H1 (cell line): ENCODE measurements around the gene SERPINB6. TPM values are rescaled to one million over a fixed set of nuclear protein-coding genes. Genes with fewer than 3 reads are reported as not detected.
A peak's percentile ranks its signal among the peaks of the same experiment; 100 is the strongest.

Source experiments
- CTCF ChIA-PET: fragments of 300-600 bp; sonication (Branson Sonifier 250); formaldehyde crosslinking; loops from one replicate; lab custom pipeline; 2021; ENCODE audit not compliant: partially characterized antibody; lab: Charles Lee
- POLR2A ChIA-PET: fragments of 300-600 bp; sonication (Branson Sonifier 250); formaldehyde crosslinking; loops from one replicate; lab custom pipeline; 2021; ENCODE audit warnings: inconsistent platforms; ENCODE audit not compliant: partially characterized antibody; lab: Charles Lee
- DNase-seq, 2 experiments: peaks; one replicate each; pipeline versions ENCODE4 v3.0.0 to v3.0.0-alpha.2; 2010 to 2022; ENCODE audit warnings: low spot score in 2 of 2, low read depth in 1 of 2, mixed read lengths in 1 of 2
- FAIRE-seq: peaks from 2 replicates; lab custom pipeline; 2011; peaks lifted over from hg19 to GRCh38; lab: Jason Lieb, UNC
- H2AFZ ChIP-seq: 2 replicates; pipeline ENCODE4 v1.8.1; 2012; ENCODE audit warnings: low read length, inconsistent platforms
- H2AK5ac ChIP-seq: 2 replicates; pipeline ENCODE4 v1.6.1; 2013; ENCODE audit warnings: low read depth, low read length
- H2BK120ac ChIP-seq: replicated peaks from 2 replicates; pipeline ENCODE3; 2013; ENCODE audit warnings: low read depth, low read length, inconsistent platforms
- H2BK12ac ChIP-seq: 2 replicates; pipeline ENCODE4 v1.6.1; 2013; ENCODE audit warnings: low read depth, low read length
- H2BK15ac ChIP-seq: 2 replicates; pipeline ENCODE4 v1.6.1; 2013; ENCODE audit warnings: low read length
- H2BK20ac ChIP-seq: 2 replicates; pipeline ENCODE4 v1.6.1; 2013; ENCODE audit warnings: low read length
- H2BK5ac ChIP-seq: 2 replicates; pipeline ENCODE4 v1.6.1; 2013; ENCODE audit warnings: low read depth, low read length
- H3K14ac ChIP-seq: 2 replicates; pipeline ENCODE4 v1.6.1; 2013; ENCODE audit warnings: inconsistent platforms; ENCODE audit not compliant: insufficient read length
- H3K18ac ChIP-seq: 2 replicates; pipeline ENCODE4 v1.6.1; 2013; ENCODE audit warnings: low read length; ENCODE audit errors: extremely low read depth
- H3K23ac ChIP-seq: 2 replicates; pipeline ENCODE4 v1.6.1; 2013; ENCODE audit warnings: inconsistent platforms; ENCODE audit not compliant: insufficient read length
- H3K23me2 ChIP-seq: 2 replicates; pipeline ENCODE4 v1.6.1; 2013; ENCODE audit warnings: low read depth, low read length
- H3K27ac ChIP-seq: 2 replicates; pipeline ENCODE4 v1.6.1; 2011; ENCODE audit warnings: low read depth, low read length, inconsistent platforms
- H3K27me3 ChIP-seq, 4 experiments: replicated peaks in 1 of 4; 1 replicate in 1 of 4; 2 replicates in 3 of 4; pipeline versions ENCODE4 v1.6.1 to v1.8.1; 2011 to 2013; ENCODE audit warnings: low read length in 3 of 4, mild to moderate bottlenecking in 3 of 4, inconsistent platforms in 2 of 4, mixed read lengths in 2 of 4, moderate library complexity in 1 of 4; ENCODE audit not compliant: control insufficient read depth in 3 of 4, insufficient read depth in 3 of 4; ENCODE audit errors: extremely low read depth in 1 of 4
- H3K36me3 ChIP-seq, 4 experiments: 2 replicates each; pipeline versions ENCODE4 v1.6.1 to v1.8.1; 2011 to 2013; ENCODE audit warnings: mild to moderate bottlenecking in 4 of 4, low read length in 3 of 4, moderate library complexity in 2 of 4, control low read depth in 1 of 4, inconsistent platforms in 1 of 4; ENCODE audit not compliant: insufficient read depth in 4 of 4, control insufficient read depth in 2 of 4
- H3K4ac ChIP-seq: replicated peaks from 2 replicates; pipeline ENCODE3; 2013; ENCODE audit warnings: low read length, low read depth, mixed read lengths, inconsistent platforms; ENCODE audit not compliant: insufficient read length
- H3K4me1 ChIP-seq, 4 experiments: replicated peaks in 1 of 4; 1 replicate in 1 of 4; 2 replicates in 3 of 4; pipeline versions ENCODE4 v1.6.1 to v1.8.1; 2011 to 2013; ENCODE audit warnings: low read length in 3 of 4, inconsistent platforms in 2 of 4, mixed read lengths in 1 of 4; ENCODE audit not compliant: insufficient read depth in 4 of 4, control insufficient read depth in 3 of 4
- H3K4me2 ChIP-seq, 2 experiments: 2 replicates each; pipeline versions ENCODE4 v1.6.1 to v1.8.1; 2011 to 2013; ENCODE audit warnings: low read depth in 2 of 2, low read length in 2 of 2, control low read depth in 1 of 2, inconsistent platforms in 1 of 2, mild to moderate bottlenecking in 1 of 2; ENCODE audit not compliant: insufficient read depth in 1 of 2
- H3K4me3 ChIP-seq, 4 experiments: fragments of 200-600, 300-600 bp in 1 of 4; sonication (generic), shearing (Covaris generic), sonication (Bioruptor Twin) in 1 of 4; 2 replicates each; pipeline versions ENCODE4 v1.5.1 to v1.8.1; 2011 to 2016; ENCODE audit warnings: low read length in 4 of 4, low read depth in 3 of 4, control low read depth in 2 of 4, inconsistent platforms in 2 of 4, mild to moderate bottlenecking in 2 of 4, mixed read lengths in 1 of 4, moderate library complexity in 1 of 4; ENCODE audit not compliant: insufficient read depth in 2 of 4; ENCODE audit errors: extremely low read depth in 1 of 4
- H3K56ac ChIP-seq: replicated peaks from 2 replicates; pipeline ENCODE3; 2013; ENCODE audit warnings: low read depth, mild to moderate bottlenecking, mixed read lengths, low read length, inconsistent platforms; ENCODE audit not compliant: insufficient read length
- H3K79me1 ChIP-seq: 2 replicates; pipeline ENCODE4 v1.6.1; 2013; ENCODE audit warnings: low read depth, low read length, control low read depth
- H3K79me2 ChIP-seq, 2 experiments: 2 replicates each; pipeline versions ENCODE4 v1.6.1 to v1.8.1; 2012 to 2013; ENCODE audit warnings: low read length in 2 of 2, mild to moderate bottlenecking in 2 of 2, inconsistent platforms in 1 of 2; ENCODE audit not compliant: insufficient read depth in 2 of 2, control insufficient read depth in 1 of 2
- H3K9ac ChIP-seq, 4 experiments: replicated peaks in 1 of 4; 1 replicate in 1 of 4; 2 replicates in 3 of 4; pipeline versions ENCODE4 v1.6.1 to v1.8.1; 2011 to 2013; ENCODE audit warnings: low read depth in 3 of 4, low read length in 3 of 4, control low read depth in 2 of 4, mild to moderate bottlenecking in 2 of 4, moderate library complexity in 2 of 4, inconsistent platforms in 1 of 4; ENCODE audit errors: extremely low read depth in 1 of 4
- H3K9me3 ChIP-seq, 2 experiments: 2 replicates each; pipeline versions ENCODE4 v1.6.1 to v1.8.1; 2012 to 2013; ENCODE audit warnings: mild to moderate bottlenecking in 2 of 2, moderate library complexity in 2 of 2, control low read depth in 1 of 2, inconsistent platforms in 1 of 2, low read depth in 1 of 2, low read length in 1 of 2, mixed read lengths in 1 of 2; ENCODE audit not compliant: insufficient read depth in 2 of 2
- H4K20me1 ChIP-seq, 2 experiments: replicated peaks in 1 of 2; 2 replicates each; pipeline versions ENCODE3 to v1.8.1; 2011 to 2013; ENCODE audit warnings: inconsistent platforms in 2 of 2, low read length in 2 of 2, mild to moderate bottlenecking in 1 of 2; ENCODE audit not compliant: insufficient read depth in 2 of 2, control insufficient read depth in 1 of 2
- H4K5ac ChIP-seq: 2 replicates; pipeline ENCODE4 v1.6.1; 2013; ENCODE audit warnings: low read length, low read depth, mixed read lengths, inconsistent platforms; ENCODE audit not compliant: insufficient read length
- H4K8ac ChIP-seq: 2 replicates; pipeline ENCODE4 v1.8.0; 2013; ENCODE audit warnings: mild to moderate bottlenecking, moderate library complexity, low read length, inconsistent platforms; ENCODE audit not compliant: insufficient read depth; ENCODE audit errors: extremely low read depth
- H4K91ac ChIP-seq: replicated peaks from 2 replicates; pipeline ENCODE3; 2013; ENCODE audit warnings: low read length, mixed read lengths, inconsistent platforms; ENCODE audit not compliant: insufficient read length
- SP2 ChIP-seq: IDR thresholded peaks from 2 replicates; pipeline ENCODE4 v1.6.1; 2012; ENCODE audit warnings: mild to moderate bottlenecking, low read length, inconsistent platforms
- WGBS, 2 experiments: shearing (Covaris generic) in 1 of 2; methylation state at CpG; one replicate each; pipeline versions ENCODE4 v1.1.6 to v1.1.7; 2013 to 2015; ENCODE audit warnings: low lambda C conversion rate in 2 of 2, mixed read lengths in 2 of 2, inconsistent platforms in 1 of 2, low coverage in 1 of 2, missing lambda C conversion rate in 1 of 2; ENCODE audit not compliant: insufficient replicate concordance in 2 of 2, insufficient coverage in 1 of 2, insufficient read length in 1 of 2; ENCODE audit errors: extremely low coverage in 1 of 2, missing lambda C conversion rate in 1 of 2; 5-methylcytosine and 5-hydroxymethylcytosine counted together
- polyA plus RNA-seq, 7 experiments: library from polyadenylated mRNA; depleted of rRNA in 3 of 7; stranded (reverse) in 5 of 7; unstranded in 2 of 7; fragments of >200 nt in 5 of 7; fragments of 200-250 nt in 2 of 7; gene quantifications; 1 replicate in 5 of 7; 2 replicates in 1 of 7; 4 replicates in 1 of 7; pipeline versions ENCODE4 v1.2.1 to v1.2.3, GENCODE V29; 2011 to 2013; ENCODE audit warnings: missing spikeins in 2 of 7, mixed read lengths in 2 of 7
- total RNA-seq: library from RNA; stranded (reverse); fragmentation: NEBNext Ultra II Directional; extraction: Animal tissue kit (Norgen Biotek cat#: 25700); gene quantifications from 2 replicates; pipeline ENCODE4 v1.2.1, GENCODE V29; 2021

SERPINB6 gene
- total and polyA plus RNA-seq, 2 of the 8 experiments (the other 6 are each of a cell fraction or from before 2014, with no cell fraction given), result 27.2 to 29.4 TPM

GRCh38 chr6:2915150-2915549, 56.2 kb downstream of the SERPINB6 start:
- H3K27me3 ChIP-seq, result no peaks in the 10 kb centered on the region
- H4K91ac ChIP-seq, result no peak overlapping the region
- peaks cover 6 to 20% (median 16%) of the 10 kb centered on the region in 4 experiments for H3K4me1 ChIP-seq
- H2BK5ac ChIP-seq, result peak overlapping the region; percentile 60; the same call in 1 of the 2 replicates
- no peaks in the 10 kb centered on the region for H3K36me3 ChIP-seq
- peak overlapping the region; percentile 21; the same call in 1 of the 2 replicates for H2BK15ac ChIP-seq
- ChIA-PET CTCF (interaction anchor here (0.8 to 6.3 kb wide), 12 partner anchors 9 to 124 kb away, joined by 3 to 64 read pairs (median 8); no protein-coding TSS in a partner anchor), POLR2A (interaction anchor here (1.1 to 3.9 kb wide), 6 partner anchors 9 to 39 kb away, joined by 3 to 13 read pairs (median 5); no protein-coding TSS in a partner anchor)
- H3K23me2 ChIP-seq, result no peaks in the 10 kb centered on the region
- H2BK20ac ChIP-seq, result peak overlapping the region; percentile 16; the same call in 1 of the 2 replicates
- H3K4me2 ChIP-seq, result no peak overlapping the region
- H3K56ac ChIP-seq, result no peak overlapping the region
- H3K4ac ChIP-seq, result no peak overlapping the region
- peak overlapping the region; percentile 86; the same call in 1 of the 2 replicates for H2BK12ac ChIP-seq
- H3K18ac ChIP-seq, result peak overlapping the region; percentile 66; the same call in 1 of the 2 replicates
- no peak overlapping the region for H3K27ac ChIP-seq
- H3K79me1 ChIP-seq, result no peaks in the 10 kb centered on the region
- DNase-seq, result no peak
- no peak for FAIRE-seq
- H3K79me2 ChIP-seq, result no peaks in the 10 kb centered on the region
- no peak overlapping the region for H4K8ac ChIP-seq
- H2AK5ac ChIP-seq, result no peak overlapping the region
- H4K20me1 ChIP-seq, result no peaks in the 10 kb centered on the region
- no peak overlapping the region for H3K4me3 ChIP-seq
- H3K14ac ChIP-seq, result no peak overlapping the region
- H2AFZ ChIP-seq, result no peak overlapping the region
- H3K9ac ChIP-seq, result no peak overlapping the region
- H2BK120ac ChIP-seq, result no peak overlapping the region
- H3K23ac ChIP-seq, result no peak overlapping the region
- no peak overlapping the region for H4K5ac ChIP-seq
- 93% methylated on average over 3 of the region's 3 CpGs; no CpG with 5 or more reads in 1 of the 2 experiments for WGBS, 2 experiments
- no peaks in the 10 kb centered on the region for H3K9me3 ChIP-seq
- TF ChIP-seq SP2, result no peak
